Glutamatergic neuron (in vitro differentiated cells): ENCODE measurements around the gene LIMS2. TPM values are rescaled to one million over a fixed set of nuclear protein-coding genes. Genes with fewer than 3 reads are reported as not detected.

Experiments
- DNase-seq: peaks from one replicate; pipeline ENCODE4 v3.0.0; 2022
- H3K27ac Mint-ChIP-seq: one replicate; pipeline ENCODE4 v1.8.0; 2020; ENCODE audit warnings: mild to moderate bottlenecking, mixed read lengths, inconsistent platforms; ENCODE audit not compliant: unreplicated experiment
- H3K27me3 Mint-ChIP-seq: one replicate; pipeline ENCODE4 v1.8.0; 2020; ENCODE audit warnings: mild to moderate bottlenecking, moderate library complexity, mixed read lengths, inconsistent platforms; ENCODE audit not compliant: unreplicated experiment
- H3K36me3 Mint-ChIP-seq: one replicate; pipeline ENCODE4 v1.8.0; 2020; ENCODE audit warnings: mild to moderate bottlenecking, mixed read lengths, inconsistent platforms; ENCODE audit not compliant: unreplicated experiment
- H3K4me1 Mint-ChIP-seq: one replicate; pipeline ENCODE4 v1.8.0; 2020; ENCODE audit warnings: mild to moderate bottlenecking, low read depth, mixed read lengths, inconsistent platforms; ENCODE audit not compliant: unreplicated experiment
- H3K4me3 Mint-ChIP-seq: one replicate; pipeline ENCODE4 v1.8.0; 2020; ENCODE audit warnings: mild to moderate bottlenecking, mixed read lengths, inconsistent platforms; ENCODE audit not compliant: unreplicated experiment
- H3K9me3 Mint-ChIP-seq: one replicate; pipeline ENCODE4 v1.8.0; 2020; ENCODE audit warnings: mild to moderate bottlenecking, moderate library complexity, mixed read lengths, inconsistent platforms; ENCODE audit not compliant: unreplicated experiment
- total RNA-seq: library from RNA; stranded (reverse); fragmentation: NEBNext Ultra II Directional; extraction: Animal tissue kit (Norgen Biotek cat#: 25700); gene quantifications from one replicate; pipeline ENCODE4 v1.2.1, GENCODE V29; 2021; ENCODE audit not compliant: unreplicated experiment
- TF ChIP-seq, protein P1 (sequence below): fragments of 200-600 bp; sonication (generic); IDR thresholded peaks from one replicate; pipeline ENCODE4 v1.5.0; 2021; ENCODE audit not compliant: partially characterized antibody, unreplicated experiment

The LIMS2 gene
- total RNA-seq, 1 donor from 2014 or later = 0.29 TPM

DNA sequence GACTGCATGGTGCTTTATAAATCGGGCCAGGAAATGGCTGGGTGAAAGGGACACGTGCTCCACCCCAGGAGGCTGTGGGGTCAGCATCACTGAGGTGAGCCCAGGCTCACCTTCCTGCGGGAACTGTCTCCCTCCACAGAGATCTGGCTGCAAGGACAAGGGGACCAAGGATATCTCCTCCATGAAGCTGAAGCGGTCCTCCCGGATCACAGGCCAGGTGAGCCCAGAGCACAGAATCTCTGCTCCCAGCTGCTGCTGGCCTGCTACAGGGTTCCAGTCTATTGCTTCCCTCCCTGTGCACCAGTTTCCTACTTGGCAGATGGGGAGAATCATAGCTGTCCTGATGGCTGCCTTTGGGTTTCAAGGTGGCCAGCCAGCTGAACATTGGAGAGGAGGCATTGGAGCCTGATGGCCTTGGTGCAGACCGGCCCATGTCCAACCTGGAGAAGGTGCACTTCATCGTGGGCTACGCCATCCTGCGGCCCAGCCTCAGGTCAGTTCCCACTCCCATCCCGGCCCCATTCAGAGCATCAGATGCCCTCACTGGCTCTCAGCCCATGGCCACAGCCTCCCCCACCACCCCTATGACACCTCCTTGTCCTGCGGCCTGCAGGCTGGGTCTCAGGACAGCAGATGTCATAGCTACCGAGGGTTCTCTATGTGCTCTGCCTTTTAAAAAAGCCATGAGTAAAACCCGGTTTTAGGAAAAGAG lies 63.1 kb downstream of the LIMS2 start:
- DNase-seq = no peak
- peaks cover 12% of the 10 kb centered on the region for H3K9me3 Mint-ChIP-seq
- TF ChIP-seq, protein P1, sequence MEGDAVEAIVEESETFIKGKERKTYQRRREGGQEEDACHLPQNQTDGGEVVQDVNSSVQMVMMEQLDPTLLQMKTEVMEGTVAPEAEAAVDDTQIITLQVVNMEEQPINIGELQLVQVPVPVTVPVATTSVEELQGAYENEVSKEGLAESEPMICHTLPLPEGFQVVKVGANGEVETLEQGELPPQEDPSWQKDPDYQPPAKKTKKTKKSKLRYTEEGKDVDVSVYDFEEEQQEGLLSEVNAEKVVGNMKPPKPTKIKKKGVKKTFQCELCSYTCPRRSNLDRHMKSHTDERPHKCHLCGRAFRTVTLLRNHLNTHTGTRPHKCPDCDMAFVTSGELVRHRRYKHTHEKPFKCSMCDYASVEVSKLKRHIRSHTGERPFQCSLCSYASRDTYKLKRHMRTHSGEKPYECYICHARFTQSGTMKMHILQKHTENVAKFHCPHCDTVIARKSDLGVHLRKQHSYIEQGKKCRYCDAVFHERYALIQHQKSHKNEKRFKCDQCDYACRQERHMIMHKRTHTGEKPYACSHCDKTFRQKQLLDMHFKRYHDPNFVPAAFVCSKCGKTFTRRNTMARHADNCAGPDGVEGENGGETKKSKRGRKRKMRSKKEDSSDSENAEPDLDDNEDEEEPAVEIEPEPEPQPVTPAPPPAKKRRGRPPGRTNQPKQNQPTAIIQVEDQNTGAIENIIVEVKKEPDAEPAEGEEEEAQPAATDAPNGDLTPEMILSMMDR = no peak
- peaks cover 5% of the 10 kb centered on the region for H3K27me3 Mint-ChIP-seq
- H3K4me3 Mint-ChIP-seq = no peak overlapping the region
- H3K4me1 Mint-ChIP-seq = no peaks in the 10 kb centered on the region
- H3K36me3 Mint-ChIP-seq = peaks cover 4% of the 10 kb centered on the region
- H3K27ac Mint-ChIP-seq = no peak overlapping the region

DNA sequence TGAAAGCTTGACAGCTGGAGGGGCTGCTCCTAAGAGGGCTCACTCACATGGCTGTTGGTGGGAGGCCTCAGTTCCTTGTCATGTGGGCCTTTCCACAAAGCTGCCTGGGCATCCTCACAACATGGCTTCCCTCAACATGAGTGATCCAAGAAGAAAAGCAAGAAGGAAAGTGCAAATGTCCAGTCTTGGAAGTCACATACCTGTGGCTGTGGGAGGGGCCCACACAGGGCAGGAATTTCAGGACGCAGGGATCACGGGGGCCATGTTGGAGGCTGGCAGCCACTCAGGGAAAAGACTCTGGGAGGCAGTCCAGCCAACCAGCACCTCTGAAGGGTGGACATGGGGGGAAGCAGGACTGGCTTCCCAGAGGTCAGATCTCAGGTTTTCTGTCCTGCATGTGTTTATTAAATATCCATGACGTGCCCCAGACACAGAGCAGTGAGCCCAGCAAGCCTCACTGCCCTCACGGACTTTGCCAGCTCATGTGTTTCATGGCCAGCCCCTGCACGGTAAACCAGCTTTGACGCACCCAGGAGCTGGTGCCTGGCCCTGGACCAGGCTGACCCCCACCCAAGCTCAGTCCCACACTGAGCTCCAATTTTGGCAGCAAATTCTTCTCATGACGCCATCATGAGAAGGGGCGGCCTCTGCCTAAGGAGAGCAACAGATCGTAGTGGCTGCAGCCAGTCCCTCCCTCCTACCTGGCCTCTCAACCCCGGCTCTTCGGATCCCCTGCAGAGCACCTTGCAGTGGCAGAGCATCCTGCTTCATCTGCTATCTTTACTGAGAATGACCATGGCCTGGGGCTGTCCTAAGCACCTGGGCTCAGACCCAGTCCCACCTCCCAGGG lies 64.0 kb downstream of the LIMS2 start:
- TF ChIP-seq, protein P1 = no peak
- peaks cover 12% of the 10 kb centered on the region for H3K9me3 Mint-ChIP-seq
- no peaks in the 10 kb centered on the region for H3K4me1 Mint-ChIP-seq
- peaks cover 4% of the 10 kb centered on the region for H3K36me3 Mint-ChIP-seq
- no peak overlapping the region for H3K4me3 Mint-ChIP-seq
- DNase-seq = no peak
- peaks cover 5% of the 10 kb centered on the region for H3K27me3 Mint-ChIP-seq
- no peak overlapping the region for H3K27ac Mint-ChIP-seq

DNA sequence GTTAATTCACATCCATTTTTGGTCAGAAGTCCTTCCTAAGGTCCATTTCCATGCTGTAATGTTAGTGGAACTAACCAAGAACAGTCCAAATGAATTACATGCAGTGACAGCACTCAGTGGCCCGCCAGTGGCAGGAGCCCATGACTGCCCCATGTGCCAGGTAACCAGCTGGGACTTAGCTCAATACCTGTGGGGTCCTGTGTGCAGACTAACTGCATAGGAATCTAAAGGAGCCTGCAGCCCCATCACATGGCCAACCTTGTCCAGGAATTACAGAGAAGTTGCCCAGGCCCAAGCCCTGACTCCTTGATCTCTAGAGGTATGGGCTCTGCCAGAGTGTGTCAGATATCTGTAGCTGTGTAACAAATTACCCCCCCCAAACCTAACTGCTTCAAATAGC lies 64.8 kb downstream of the LIMS2 start:
- TF ChIP-seq, protein P1 = no peak
- DNase-seq = no peak
- Mint-ChIP-seq H3K36me3 (peaks cover 4% of the 10 kb centered on the region), H3K27ac (no peak overlapping the region), H3K9me3 (peaks cover 11% of the 10 kb centered on the region), H3K4me3 (no peak overlapping the region), H3K27me3 (peaks cover 5% of the 10 kb centered on the region), H3K4me1 (peaks cover 7% of the 10 kb centered on the region)

DNA sequence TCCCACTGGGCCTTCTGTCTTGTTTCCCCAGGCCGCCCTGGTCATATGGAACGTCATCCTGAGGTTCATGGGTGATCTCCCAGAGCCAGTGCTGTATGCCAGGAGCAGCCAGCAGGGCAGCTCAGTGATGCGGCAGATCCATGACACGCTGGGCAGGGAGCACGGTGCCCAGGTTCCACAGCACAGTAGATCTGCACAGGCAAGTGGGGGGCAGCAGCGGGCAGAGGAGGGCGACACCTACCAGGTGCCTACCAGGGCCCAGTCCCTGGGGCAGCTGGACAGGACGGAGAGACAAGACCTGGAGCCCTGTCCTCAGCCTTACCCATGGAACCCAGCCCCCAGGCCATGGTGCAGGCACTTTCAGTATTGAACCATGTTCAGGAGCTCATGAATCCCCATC lies 65.5 kb downstream of the LIMS2 start:
- H3K27me3 Mint-ChIP-seq = peaks cover 3% of the 10 kb centered on the region
- H3K9me3 Mint-ChIP-seq = peaks cover 9% of the 10 kb centered on the region
- H3K36me3 Mint-ChIP-seq = peaks cover 4% of the 10 kb centered on the region
- TF ChIP-seq, protein P1 = no peak
- no peak overlapping the region for H3K4me3 Mint-ChIP-seq
- peaks cover 8% of the 10 kb centered on the region for H3K4me1 Mint-ChIP-seq
- no peak for DNase-seq
- no peak overlapping the region for H3K27ac Mint-ChIP-seq
